Fibroblast of skin of left biceps (primary cell): ENCODE data around the gene TAF7.
"Not testable (repeated sequence)": the region's sequence is repeated elsewhere in the genome, so short reads cannot be mapped to it uniquely, and the experiment has no call there.

Source experiments
- DNase-seq, 2 experiments: peaks; one replicate each; pipeline ENCODE4 v3.0.0-alpha.2; 2013; ENCODE audit warnings: low read depth in 2 of 2

Gene TAF7

GRCh38 chr5:141338538-141339306 is 18.1 kb upstream of the TAF7 start, which contains the start of gene PCDHGA2:
Gene PCDHGA2, plus strand, starts transcription at chr5:141338760.
- DNase-seq: no peak

GRCh38 chr5:141332571-141332970 is 12.0 kb upstream of the TAF7 start:
- DNase-seq: not testable (repeated sequence)

GRCh38 chr5:141330299-141331080 is 9.9 kb upstream of the TAF7 start, which contains the start of gene PCDHGA1:
Gene PCDHGA1, plus strand, starts transcription at chr5:141330514.
- DNase-seq: no peak

- DNase-seq: no peak
Observed at GRCh38 chr5:141328231-141328630, 7.6 kb upstream of the TAF7 start.

- no peak for DNase-seq
Observed at GRCh38 chr5:141326088-141326854, 5.7 kb upstream of the TAF7 start.

- no peak for DNase-seq
Observed at GRCh38 chr5:141322261-141322660, 1.7 kb upstream of the TAF7 start.

- DNase-seq: no peak
Observed at GRCh38 chr5:141319699-141320098, 885 bp downstream of the TAF7 start.

GRCh38 chr5:141319202-141319601 is 1.4 kb downstream of the TAF7 start:
- no peak for DNase-seq

GRCh38 chr5:141316963-141317362 is 3.6 kb downstream of the TAF7 start:
- not testable (repeated sequence) for DNase-seq

- no peak for DNase-seq
Observed at GRCh38 chr5:141313711-141314110, 6.9 kb downstream of the TAF7 start.

GRCh38 chr5:141306630-141307029 is 14.0 kb downstream of the TAF7 start:
- no peak for DNase-seq

GRCh38 chr5:141303756-141304155 is 16.8 kb downstream of the TAF7 start, which contains the start of gene SLC25A2:
Gene SLC25A2, minus strand, starts transcription at chr5:141304049. Its CDS starts 184 bp downstream, at chr5:141303865.
- DNase-seq: no peak

GRCh38 chr5:141298376-141298775 is 22.2 kb downstream of the TAF7 start:
- DNase-seq: no peak

GRCh38 chr5:141272906-141273305 is 47.7 kb downstream of the TAF7 start:
- DNase-seq: no peak

GRCh38 chr5:141269195-141269594 is 51.4 kb downstream of the TAF7 start:
- DNase-seq: no peak
